NCI-H2227 (cell line): ENCODE results near the gene RCC2.
A peak's percentile ranks its signal among the peaks of the same experiment; 100 is the strongest.

Experiments used
- DNase-seq: peaks from one replicate; lab custom pipeline; 2025; ENCODE audit not compliant: unreplicated experiment; lab: John Stamatoyannopoulos, UW

The RCC2 gene

DNA sequence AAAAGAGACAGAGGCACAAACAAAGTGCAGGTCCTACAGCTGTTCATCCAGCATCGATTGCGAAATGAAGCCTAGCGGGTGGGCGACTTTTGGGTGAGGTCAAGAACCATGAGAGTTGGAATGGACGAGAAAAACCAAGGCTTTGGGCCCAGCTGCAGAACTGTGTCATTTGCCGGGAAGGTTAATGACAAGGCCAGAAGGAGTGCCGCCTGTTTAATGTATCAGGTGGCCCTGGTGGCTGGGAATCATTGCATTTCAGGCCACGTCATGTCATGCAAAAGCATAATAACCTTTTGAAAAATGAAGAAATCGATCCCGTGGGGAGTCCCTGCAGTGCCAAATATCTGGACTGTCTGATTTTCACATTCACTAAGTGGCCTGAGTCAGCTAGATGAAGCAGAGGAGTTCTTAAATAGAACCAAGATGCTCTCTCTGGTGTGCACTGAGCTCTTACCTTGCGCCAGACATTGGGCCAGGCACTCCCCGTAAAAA, 8.1 kb upstream of the RCC2 start:
- DNase-seq = peak; percentile 69

DNA sequence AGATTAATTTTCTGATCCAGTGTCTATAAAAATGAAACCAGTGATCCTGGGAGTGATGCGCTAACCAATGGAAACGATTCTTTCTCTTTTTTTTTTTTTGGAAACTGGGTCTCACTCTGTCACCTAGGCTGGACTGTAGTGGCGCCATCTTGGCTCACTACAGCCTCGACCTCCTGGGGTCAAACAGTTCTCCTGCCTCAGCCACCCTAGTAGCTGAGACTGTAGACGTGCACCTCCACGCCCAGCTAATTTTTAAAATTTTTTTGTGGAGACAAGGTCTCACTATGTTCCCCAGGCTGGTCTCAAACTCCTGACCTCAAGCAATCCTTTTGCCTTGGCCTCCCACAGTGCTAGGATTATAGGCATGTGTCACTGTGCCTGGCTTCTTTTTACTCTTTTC, 3.4 kb upstream of the RCC2 start:
- DNase-seq = no peak

DNA sequence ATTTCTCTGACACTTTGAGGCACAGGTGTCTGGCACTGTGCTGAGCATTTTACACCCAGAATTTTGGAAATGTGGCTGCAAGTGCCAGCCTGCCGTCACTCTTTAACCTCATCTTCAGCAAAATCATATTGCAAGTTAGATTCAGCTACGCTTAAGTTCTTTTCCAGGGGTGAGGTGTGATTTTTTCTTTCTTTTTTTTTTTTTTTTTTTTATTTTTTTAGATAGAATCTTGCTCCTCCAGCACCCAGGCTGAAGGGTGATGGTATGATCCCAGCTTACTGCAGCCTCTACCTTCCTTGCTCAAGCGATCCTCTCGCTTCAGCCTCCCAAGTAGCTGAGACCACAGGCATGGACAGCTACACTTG, 2.5 kb upstream of the RCC2 start:
- no peak for DNase-seq

DNA sequence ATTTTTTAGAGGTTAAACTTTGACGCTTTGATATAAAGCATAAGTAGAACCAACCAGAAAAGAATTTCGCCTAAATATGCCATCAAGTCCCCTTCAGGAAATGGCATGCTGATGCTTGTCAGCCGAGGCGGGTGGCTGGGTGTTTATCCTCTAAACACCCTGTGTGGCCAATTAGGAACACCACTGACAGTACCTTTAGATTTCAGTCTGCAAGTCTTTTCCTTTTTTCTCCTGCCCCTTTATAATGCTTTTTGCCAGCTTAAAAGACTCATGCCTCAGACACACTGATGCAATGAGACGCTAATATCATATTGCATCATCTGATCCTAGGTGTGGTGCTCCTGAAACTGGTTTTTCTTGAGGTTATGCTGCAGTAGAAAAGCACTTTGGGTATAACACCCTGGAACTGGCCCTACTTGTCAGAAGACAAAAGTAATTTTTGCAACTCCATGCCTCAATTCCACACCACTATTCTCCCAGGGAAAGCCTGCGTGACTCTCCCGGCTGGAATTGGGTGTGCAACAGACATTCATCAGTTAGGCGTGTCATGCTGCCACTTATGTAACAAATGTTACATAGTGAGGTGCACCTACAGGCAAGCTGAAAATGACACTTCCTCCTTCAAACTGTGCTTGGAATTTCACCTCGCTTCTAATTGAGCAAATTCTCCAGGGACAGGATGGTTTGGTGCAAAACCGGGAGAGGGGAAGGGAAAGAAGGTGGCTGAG, 2.0 kb upstream of the RCC2 start:
- DNase-seq = no peak

DNA sequence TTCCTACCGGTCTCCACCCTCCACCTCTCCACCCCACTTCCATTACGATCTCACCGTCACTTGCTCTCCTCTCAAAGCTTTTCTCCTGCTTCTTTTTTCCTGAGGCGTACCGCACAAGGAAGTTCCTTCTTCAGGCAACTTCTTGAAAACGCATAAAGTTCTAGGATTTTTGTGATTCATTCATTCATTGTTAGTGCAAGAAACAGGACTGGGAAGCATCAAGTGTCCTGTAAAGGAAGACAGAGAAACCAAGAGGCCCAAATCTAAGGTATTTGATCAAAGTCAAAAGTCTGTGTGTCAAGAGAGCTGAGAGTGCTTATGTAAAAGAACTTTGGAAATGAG, 1.3 kb upstream of the RCC2 start:
- DNase-seq = no peak

DNA sequence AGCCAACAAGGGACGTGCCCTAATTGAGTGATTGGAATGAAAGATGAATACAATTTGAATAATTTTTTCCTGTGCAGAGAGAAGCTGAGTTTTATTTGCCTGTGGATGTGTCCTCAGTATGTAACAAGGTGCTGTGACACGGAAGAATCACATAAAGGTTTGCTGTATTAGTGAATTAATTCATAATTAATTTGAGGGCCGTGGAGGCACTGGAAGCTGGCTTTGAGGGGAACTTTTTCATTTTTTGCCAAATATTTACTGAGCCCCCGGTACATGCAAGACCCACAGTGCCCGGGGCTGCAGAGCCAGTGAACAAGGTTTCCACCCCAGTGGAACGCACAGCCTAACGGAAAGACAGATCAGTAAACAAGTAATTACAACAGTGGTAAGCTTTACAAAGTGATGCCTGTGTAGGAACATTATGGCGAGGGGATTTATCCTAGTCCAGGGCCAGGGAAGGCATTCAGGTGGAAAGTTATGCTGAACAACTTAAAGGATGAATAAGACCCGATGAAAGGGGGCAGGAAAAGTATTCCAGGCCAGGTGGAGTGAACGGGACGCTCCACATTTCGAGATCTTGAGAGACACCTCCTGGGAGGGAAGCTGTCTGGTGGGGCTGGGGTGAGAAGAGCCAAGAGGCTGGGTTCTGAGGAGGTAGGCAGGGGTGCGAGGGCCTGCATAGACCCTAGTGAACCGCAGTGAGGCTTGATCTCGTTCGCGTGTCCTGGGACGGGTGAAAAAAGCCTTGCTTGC, 773 bp upstream of the RCC2 start:
- DNase-seq = no peak

DNA sequence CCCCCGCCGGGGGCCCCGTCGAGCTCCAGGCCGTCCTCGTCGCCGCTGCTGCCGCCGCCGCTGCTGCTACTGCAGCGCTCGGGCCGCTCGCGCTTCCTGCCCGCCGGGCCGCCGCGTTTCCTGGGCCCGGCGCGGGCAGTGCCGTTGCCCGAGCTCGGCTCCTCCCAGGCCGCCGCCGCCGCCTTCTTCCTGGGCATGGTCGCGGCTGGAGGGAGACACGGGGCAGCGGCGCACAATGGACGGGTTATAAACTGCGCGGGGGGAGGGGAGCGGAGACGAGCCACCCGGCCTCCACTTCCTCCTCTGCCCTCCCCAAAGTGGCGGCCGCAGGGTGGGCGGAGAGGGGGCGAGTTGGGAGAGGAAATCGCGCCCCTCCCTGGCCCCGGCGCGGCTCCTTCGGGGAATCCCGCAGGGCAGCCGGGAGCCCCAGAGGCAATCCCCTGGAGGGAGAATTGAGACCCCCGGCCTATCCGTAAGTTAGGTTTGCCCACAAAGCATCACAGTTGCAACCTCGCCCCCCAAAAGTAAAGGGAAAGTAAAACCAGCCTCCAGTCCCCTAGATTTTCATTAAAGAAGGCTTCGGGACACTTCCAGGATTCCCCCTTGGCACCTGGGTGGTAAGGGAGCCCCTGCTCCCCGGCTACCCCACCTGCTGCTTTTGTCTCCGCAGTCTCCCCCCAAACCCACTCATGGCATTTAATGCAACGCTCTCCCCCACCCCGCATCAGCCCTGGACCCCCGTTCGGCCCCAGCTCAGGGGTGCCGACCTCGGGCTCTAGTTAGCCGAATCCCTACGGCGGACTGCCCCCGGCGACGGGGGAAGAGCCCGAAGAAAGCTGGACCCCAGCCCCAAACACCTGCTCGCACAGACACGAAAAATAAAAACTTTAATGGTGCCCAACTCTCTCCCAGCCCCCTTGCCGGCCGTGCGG, 893 bp downstream of the RCC2 start:
- DNase-seq = peak; percentile 76

DNA sequence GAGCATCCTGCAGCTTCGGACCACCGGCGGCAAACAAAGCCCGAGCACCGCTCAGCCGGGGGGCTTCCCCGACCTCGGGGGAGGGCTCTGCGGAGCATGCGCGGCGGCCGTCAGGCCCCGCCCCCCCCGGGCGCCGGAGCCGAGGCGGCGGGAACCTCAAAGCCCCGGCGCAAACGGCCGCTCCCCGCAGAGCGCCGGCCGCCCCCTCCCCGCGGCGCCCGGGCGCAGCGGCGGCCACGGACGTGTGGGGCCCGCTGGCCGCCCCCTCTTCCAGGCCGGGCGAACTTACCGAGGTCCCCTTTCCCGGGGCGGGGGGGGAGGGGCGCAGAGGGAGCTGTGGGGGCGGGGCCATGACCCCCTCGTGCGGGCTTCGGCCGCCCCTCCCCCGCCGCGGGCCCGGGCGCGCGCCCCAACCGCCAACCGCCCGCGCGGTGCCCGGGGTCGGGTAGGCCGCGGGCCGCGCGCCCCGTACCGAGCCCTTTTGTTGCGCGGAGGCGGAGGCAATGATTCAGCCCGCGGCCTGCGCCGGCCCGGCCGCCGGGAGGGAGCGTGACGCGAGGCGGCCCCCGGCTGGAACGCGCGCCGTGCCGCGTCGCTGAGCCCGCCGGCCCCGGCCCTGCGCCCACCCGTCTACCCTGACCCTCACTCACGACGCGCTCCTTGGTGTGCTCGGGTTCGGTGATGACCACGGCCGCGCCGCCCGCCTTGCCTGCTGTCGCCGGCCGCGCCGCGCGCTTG, 1.7 kb downstream of the RCC2 start:
- DNase-seq = peak; percentile 75

DNA sequence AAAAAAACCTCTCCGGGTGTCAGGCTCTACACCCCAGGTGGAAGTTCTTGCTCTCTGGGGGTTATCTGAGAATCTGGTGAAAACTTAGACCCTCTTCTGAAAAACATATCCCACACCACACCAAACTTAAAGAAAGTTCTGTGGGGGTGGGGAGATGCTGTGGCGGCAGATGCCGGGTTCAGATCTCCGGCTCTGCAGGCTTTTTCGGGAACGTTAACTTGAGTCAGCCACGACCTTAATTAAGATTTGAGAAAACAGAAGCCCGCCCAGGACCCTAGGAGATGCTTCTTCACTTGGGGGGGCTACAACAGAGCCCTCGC, 2.3 kb downstream of the RCC2 start:
- DNase-seq = no peak

DNA sequence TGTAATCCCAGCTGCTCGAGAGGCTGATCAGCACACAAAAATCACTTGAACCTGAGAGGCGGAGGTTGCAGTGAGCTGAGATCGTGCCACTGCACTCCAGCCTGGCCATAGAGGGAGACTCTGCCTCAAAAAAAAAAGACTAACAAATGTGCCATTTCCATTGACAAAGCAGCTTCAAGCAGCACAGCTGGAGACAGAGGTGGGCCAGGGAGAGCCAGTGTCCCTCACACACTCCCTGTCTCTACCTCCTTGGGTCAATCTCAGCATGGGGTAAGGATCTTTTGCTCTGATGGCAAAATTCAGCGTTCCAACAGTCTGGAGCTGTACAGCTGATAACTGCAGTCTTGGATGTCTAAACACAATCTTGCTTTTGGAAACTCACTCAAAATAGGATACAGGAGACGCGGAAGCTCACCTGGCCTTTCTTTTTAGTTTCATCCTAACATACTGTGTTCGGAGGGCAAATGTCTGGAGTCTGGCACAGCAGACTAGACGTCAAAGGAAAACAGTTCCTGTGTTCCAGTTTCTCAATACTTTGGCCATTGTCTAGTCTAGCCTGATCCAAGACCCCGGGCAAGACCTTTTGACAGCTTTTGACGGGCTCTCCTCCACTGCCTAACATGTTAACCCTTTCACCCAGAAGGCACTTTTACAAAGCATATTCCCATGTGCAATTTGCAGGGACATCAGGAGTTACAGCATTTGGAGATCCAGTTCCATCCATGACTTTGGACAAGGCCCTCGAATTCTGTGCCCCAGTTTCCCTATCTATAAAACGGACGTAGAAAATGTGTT, 2.9 kb downstream of the RCC2 start:
- no peak for DNase-seq

DNA sequence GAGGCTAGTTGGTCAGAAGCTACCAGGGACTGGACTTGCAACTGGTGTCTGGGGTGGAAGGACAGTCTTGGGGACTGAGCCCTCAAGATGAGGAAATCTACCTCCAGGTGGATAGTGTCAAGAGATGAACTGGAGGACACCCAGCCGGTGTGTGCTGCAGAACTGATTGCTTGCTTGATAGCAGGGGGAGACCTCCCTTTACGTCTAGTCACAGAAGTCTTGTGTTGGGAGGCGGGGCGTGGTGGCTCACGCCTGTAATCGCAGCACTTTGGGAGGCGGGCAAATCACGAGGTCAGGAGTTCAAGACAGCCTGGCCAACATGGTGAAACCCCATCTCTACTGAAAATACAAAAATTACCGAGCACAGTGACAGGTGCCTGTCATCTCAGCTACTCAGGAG, 4.9 kb downstream of the RCC2 start:
- no peak for DNase-seq

DNA sequence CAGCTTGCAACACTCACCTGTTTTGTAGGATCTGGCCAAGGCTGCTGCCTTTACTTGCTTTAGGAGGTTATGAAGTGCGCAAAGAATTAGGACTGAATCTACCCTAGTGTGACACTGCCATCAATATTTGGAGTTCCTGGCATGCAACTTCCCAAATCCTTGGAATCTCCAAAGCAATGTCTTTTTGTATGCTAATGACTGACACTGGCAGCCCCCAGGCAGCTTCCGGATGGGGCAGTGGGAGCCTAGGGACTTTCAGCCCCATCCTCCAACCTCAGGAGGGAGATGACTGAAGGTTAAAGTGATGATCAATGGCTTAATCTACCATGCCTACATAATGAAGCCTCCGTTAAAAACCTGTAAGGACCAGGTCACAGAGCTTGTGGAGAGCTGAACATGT, 5.5 kb downstream of the RCC2 start:
- DNase-seq = no peak

DNA sequence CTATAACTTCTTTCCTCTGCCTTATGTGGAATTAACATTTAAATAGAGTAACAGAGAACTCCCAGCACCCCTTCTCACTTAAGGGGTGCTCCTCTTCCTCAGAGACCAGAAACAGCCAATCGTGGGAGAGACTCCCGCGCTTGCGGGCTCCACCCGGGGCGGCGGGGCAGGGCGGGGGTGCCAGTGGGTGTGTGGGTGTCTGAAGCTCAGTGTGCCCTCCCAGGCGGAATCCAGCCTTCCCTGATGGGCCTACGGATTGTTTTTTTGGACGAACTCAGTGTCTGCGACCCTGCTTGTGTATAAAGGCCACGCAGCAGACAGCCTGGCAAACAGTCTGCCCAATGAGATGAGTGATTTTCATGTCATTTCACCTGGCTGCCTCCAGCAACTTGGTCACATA, 6.2 kb downstream of the RCC2 start:
- DNase-seq = no peak

DNA sequence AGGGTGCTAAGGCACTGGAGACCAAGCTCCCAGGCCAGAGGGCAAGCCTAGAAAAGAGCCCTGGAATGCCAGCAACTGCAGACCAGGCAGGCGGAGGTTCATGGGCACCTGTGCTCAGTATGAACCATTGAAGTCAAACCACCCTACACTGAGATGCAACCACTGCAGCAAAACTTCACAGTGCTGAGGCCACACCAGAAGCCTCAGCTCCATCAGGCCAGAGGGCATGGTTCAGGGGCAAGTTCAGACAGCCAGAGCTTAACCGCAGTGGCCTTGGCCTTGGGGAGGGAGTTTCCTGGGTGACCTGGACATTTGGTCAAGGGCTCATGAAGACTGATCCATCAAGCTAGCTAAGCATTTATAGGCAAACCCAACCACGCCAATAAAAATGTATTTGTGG, 7.1 kb downstream of the RCC2 start:
- DNase-seq = no peak

DNA sequence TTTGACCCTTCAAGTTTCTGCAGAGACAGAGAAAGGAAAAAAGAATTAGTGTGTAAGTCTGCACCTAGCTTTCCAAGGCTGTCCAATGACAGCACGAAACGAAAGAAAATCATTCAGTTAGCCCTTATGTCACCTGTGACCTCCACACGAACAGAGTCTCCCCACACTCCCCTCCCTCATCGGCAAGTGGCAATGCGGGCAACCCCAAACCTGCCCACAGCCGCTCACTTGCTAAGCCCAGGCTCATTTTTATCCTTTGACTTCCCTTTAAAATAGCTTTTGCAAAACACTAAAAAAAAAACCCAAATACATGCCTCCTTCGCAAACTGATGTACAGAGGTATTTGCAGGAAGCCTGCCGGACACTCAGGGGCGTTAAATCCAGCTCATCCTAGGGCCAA, 10.3 kb downstream of the RCC2 start:
- no peak for DNase-seq

DNA sequence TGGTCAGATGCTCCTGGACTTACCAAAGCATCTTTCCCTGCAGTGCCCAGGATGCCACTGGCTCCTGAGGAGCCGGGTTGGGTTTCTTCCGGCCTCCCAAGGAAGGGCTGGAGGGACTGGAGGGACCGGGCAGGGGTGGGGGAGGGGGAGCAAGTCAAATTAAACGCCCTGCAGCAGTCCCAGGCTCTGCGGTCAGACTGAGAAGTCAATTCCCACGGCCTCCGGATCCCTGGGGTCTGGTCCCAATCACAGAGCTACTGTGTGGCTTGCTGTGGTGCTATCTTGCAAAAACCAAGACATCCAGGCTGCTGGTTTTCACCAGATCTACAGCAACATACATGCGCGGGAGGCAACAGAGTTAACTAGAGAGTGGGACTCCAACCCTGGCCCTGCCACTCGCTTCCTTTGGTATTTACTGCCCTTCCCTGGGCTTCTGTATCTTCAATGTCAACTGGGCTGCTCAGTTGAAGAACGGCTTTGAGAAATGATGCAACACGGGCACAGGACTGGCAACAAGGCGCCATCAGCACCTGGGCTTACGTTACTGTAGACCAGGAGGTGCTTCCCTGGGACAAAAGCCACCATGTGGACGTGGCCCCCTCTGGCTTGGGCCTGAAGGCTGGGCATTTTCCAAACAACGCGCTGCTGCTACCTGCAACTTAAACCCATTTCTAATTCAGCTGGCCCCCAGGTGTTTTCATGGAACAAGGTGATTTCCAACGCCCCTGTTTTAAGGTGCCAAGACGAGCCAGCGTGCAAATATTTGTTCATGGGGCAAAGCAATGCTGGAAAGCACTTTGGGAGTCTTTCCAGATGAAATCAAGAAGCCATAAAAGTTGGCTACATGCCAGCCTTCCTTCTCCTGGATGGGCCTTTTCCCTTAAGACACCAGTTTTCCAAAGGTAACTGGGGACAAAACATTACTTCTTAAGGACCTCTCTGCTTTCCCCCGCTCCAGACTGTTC, 11.5 kb downstream of the RCC2 start:
- no peak for DNase-seq

DNA sequence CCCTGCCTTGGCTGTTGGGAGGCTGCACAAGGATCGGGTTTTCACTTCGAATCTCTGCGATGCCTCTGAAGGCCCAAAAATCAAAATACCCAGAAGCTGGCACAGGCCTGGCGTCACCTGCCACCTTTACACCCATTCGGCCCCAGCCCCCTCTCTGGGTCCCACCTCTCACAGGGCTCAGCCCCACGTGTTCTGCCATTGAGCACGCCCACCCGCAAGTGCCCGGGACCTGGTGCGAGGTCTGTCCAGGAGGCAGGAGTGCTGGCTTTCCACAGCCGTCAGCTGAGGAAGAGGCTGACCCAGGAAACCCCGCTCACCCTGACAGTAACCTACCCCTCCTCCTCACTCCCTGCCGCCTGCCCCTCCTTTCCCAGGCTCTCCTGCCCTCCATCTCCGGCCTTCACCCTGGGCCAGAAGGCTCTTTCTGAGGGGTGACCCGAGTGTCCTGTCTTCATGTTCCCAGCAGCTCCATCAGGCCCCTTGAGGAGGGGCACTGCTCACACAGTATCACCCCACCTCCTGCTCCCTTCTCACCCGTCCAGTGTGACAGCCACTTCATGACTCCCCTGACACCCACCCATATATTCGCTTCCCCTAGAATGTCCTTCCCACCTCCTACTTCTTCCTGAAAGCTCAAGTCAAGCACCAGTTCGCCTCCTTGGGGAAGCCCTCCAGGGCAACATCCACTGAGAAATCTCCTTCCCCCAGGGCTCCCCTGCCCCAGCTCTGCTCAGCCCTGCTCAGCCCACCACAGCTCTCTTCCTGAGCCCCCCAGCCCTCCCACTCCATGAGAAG, 13.5 kb downstream of the RCC2 start:
- no peak for DNase-seq

DNA sequence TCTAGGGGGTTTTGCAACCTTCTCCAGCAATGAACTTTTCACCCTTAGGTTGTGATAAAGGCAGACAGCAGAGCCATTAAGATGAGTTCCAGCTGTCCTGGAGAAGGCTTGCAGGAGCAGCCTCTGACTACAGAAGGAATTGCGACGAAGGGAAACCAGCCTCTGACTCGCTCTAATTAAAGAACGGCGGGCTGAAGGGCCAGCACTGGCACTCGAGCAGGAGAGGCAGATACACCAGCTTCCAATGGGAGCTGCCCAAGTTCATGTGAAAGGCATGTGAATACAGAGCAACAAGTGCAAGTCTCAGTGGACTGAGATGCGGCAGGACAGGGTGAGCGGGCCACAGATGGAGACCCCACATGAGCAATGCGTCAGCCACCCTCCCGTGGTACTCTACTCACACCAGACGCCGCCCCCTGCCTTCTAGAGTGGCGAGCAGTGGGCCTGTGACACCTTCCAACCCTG, 15.7 kb downstream of the RCC2 start:
- no peak for DNase-seq
